ENCODE data around the gene HIVEP1. TPM values are rescaled to one million over a fixed set of nuclear protein-coding genes. Genes with fewer than 3 reads are reported as not detected.

Gene HIVEP1
- total RNA-seq, 1 donor from 2014 or later: 37.1 TPM

DNA sequence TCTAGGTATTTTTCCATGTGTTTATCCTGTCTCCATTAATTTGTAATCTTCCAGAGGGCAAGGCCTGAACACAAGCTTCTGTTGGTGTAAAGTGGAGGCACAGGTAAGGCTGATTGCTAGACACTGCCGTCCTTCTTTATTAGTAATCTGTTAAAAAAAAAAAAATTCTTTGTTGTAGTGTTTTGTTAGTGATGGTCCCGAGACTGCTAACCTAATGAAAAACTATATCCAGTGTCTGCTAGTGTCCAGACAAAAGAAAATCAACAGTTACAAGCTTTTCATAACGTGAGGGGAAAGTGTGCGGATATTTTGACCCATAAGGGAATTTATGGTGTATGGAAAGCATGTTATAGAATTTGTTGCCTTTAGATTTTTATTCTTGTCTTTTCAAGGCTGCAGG lies 4.2 kb upstream of the HIVEP1 start:
- DNase-seq: no peak
- peak overlapping the region; percentile 93 for H3K27ac Mint-ChIP-seq (ENCODE audit: unreplicated experiment)
- H3K27me3 Mint-ChIP-seq (ENCODE audit: unreplicated experiment): peaks cover 5% of the 10 kb centered on the region
- H3K9me3 Mint-ChIP-seq (ENCODE audit: unreplicated experiment): peaks cover 11% of the 10 kb centered on the region
- TF ChIP-seq, protein P1, sequence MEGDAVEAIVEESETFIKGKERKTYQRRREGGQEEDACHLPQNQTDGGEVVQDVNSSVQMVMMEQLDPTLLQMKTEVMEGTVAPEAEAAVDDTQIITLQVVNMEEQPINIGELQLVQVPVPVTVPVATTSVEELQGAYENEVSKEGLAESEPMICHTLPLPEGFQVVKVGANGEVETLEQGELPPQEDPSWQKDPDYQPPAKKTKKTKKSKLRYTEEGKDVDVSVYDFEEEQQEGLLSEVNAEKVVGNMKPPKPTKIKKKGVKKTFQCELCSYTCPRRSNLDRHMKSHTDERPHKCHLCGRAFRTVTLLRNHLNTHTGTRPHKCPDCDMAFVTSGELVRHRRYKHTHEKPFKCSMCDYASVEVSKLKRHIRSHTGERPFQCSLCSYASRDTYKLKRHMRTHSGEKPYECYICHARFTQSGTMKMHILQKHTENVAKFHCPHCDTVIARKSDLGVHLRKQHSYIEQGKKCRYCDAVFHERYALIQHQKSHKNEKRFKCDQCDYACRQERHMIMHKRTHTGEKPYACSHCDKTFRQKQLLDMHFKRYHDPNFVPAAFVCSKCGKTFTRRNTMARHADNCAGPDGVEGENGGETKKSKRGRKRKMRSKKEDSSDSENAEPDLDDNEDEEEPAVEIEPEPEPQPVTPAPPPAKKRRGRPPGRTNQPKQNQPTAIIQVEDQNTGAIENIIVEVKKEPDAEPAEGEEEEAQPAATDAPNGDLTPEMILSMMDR (IDR thresholded peaks at IDR 0.05; ENCODE audit: partially characterized antibody, unreplicated experiment): no peak
- H3K4me1 Mint-ChIP-seq (ENCODE audit: low read depth, unreplicated experiment): peaks cover 23% of the 10 kb centered on the region
- no peaks in the 10 kb centered on the region for H3K36me3 Mint-ChIP-seq (ENCODE audit: unreplicated experiment)
- H3K4me3 Mint-ChIP-seq (ENCODE audit: unreplicated experiment): peak overlapping the region; percentile 95

DNA sequence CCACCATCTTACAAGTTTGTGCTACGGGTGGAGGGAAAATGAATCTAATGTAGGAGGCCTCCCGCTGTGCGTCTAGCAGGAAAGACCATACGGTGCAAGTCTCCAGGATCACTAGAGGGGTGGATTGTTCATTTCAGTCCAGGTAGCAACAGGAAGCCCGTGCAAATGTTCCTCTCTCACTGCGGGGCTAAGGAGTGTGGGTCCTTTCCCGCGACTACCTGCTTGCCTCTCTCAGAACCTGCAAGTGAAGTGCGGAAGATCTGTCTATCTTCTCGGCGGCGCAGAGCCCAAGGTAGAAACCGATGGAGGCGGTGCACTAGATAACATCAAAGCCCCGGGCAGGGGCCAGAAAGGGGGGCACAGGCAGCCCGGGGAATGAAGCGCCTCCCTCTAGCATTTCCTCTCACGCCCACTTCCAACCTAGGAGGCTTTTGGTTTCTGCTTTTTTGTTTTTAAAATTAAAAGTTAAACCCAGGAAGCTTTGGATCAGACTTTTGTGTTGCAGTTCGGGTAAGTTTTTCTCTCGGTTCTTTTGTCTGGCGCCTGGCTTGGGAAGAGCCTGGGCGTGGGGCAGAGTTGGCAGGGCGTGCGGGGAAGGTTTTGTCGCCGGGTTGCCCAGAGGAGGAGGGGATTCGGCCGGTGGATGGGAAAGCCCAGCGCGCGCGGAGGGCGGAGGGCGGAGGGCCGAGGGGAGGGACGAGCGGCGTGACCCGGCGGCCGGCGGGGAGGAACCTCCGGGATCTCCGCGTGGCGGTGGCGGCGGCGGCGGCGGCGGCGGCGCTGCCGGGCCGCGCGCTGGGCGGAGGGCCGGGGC lies 3.5 kb upstream of the HIVEP1 start:
- Mint-ChIP-seq H3K27me3 (ENCODE audit: unreplicated experiment) (peaks cover 10% of the 10 kb centered on the region), H3K4me3 (ENCODE audit: unreplicated experiment) (peak overlapping the region; percentile 95), H3K4me1 (ENCODE audit: low read depth, unreplicated experiment) (peaks cover 23% of the 10 kb centered on the region), H3K27ac (ENCODE audit: unreplicated experiment) (peak overlapping the region; percentile 93), H3K36me3 (ENCODE audit: unreplicated experiment) (no peaks in the 10 kb centered on the region), H3K9me3 (ENCODE audit: unreplicated experiment) (peaks cover 16% of the 10 kb centered on the region)
- DNase-seq: peak; percentile 89
- TF ChIP-seq, protein P1 (IDR thresholded peaks at IDR 0.05; ENCODE audit: partially characterized antibody, unreplicated experiment): no peak

DNA sequence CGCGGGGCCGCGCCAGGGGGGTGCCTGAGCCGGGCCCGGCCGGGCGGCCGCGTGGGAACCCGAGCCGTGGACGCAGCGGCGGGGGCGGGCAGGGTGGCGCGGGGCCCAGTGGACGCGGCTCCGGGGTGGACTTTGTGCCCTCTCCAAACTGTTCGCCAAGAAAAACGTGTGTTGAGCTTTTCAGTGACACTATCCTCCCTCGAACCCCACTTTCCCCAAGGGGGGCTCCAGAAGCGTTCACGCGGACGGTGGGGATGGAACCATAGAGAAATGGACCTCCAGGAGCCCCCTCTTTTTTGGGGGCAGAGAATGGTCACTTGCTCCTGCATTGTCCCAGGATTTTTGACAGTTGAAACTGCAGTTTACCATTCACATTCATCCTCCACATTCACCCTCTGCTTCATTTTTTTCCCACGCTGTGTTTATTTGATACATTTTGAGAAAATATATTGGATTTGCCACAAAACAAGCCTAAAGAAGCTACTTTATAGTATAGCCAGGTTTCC lies 2.9 kb upstream of the HIVEP1 start:
- Mint-ChIP-seq H3K9me3 (ENCODE audit: unreplicated experiment) (peaks cover 16% of the 10 kb centered on the region), H3K27ac (ENCODE audit: unreplicated experiment) (no peak overlapping the region)

DNA sequence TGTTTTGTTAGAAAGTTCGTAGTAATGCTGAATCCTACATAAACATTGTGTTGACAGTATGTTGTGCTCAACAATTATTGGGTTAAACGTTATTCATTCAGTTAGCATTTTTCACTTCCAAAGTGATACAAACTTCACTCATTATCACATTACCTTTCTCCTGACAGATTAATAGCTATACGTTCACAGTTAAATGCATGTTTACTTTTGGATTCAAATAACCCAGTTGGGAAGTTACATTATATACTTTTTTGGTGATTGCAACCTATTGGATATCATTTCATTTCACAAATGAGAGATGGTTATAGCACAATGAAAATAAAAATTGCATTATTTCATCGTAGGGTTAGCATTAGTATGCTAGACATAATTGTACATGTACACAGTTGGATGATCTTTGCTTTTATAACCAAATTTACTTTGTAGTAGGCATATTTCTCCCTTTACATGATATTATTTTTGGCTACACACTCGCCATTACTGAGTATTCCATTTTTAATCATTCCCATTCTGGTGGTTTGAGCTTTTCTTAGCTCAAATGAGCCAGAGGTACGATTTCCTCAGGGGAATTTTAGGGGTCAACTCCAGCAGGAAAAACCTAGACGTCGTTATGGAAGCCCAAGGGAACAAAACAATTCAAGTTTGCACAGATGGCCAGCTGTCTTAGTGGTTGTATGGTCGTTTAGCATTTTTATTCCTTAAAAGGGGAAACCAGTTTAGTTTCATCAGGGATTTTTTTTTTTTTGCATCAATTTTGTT lies 2.1 kb upstream of the HIVEP1 start:
- peaks cover 16% of the 10 kb centered on the region for H3K9me3 Mint-ChIP-seq (ENCODE audit: unreplicated experiment)
- DNase-seq: no peak
- H3K36me3 Mint-ChIP-seq (ENCODE audit: unreplicated experiment): no peaks in the 10 kb centered on the region
- peaks cover 29% of the 10 kb centered on the region for H3K4me1 Mint-ChIP-seq (ENCODE audit: low read depth, unreplicated experiment)
- TF ChIP-seq, protein P1 (IDR thresholded peaks at IDR 0.05; ENCODE audit: partially characterized antibody, unreplicated experiment): no peak
- peak overlapping the region; percentile 95 for H3K4me3 Mint-ChIP-seq (ENCODE audit: unreplicated experiment)
- peaks cover 10% of the 10 kb centered on the region for H3K27me3 Mint-ChIP-seq (ENCODE audit: unreplicated experiment)
- H3K27ac Mint-ChIP-seq (ENCODE audit: unreplicated experiment): peak overlapping the region; percentile 87

More for the DNA sequence above, 2.9 kb upstream of the HIVEP1 start:
- no peak for DNase-seq
- Mint-ChIP-seq H3K27me3 (ENCODE audit: unreplicated experiment) (peaks cover 10% of the 10 kb centered on the region), H3K36me3 (ENCODE audit: unreplicated experiment) (no peaks in the 10 kb centered on the region), H3K4me1 (ENCODE audit: low read depth, unreplicated experiment) (peaks cover 23% of the 10 kb centered on the region), H3K4me3 (ENCODE audit: unreplicated experiment) (peak overlapping the region; percentile 95)
- TF ChIP-seq, protein P1 (IDR thresholded peaks at IDR 0.05; ENCODE audit: partially characterized antibody, unreplicated experiment): no peak
